ENCODE data around the gene ABCB4.
A peak's percentile ranks its signal among the peaks of the same experiment; 100 is the strongest.

The ABCB4 gene

DNA sequence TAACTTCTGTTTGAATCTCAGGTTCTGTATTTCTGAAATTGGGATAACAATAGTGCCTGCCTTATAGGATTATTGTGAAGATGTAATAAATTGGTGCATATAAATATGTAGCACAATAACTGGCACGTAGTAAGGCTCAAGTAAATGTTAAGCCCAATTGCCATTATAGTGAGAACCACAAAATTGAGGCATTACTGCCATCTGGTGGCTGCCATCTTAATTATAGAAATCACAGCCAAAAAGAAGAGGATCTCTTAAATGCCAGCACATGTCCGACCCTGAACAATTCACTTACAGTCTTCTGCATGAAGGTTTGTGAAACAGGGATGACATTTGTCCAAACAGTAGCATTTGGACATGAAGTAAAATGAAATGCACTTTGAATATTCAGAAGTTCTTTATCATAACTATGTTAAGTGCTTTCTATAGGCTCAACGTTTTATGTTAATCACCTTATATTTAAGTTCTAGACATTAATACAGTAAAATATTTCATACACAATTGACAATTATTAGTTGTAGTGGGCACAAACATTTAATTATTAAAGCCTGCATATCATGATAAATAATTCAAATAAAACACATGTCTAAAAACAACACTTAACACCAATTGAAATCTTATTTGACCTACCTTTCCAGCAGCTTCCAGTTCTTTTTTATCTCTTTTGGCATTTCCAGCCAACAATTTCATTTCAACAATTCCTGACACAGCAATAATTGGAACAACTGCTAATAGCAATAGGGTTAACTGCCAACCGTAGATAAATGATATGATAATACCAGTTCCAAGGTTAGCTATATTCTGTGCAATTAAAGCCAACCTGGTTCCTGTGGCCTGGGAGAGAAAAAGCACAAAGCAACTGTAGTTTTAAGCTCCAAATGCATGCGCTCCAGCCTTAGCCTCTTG is 58.5 kb downstream of the ABCB4 start:
- peak; percentile 20 to 51 (median 33) for DNase-seq

DNA sequence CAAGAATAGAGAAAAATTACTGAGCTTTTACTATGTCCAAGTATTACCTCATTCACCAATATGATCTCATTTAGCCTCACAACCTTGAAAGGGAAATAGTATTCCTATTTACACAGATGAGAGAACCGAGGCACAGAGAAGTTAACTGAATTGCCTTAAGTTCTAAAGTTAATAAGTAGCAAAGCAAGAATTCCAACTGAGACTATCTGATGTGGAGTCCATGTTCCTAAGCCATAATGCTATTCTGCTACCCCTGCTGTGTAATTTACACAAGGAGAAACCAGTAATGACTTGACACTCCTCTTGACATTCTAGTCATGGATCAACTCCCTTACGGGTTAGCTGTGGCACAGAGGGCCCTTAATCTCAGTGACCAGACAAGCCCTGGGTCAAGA is 60.7 kb downstream of the ABCB4 start:
- DNase-seq: no peak

DNA sequence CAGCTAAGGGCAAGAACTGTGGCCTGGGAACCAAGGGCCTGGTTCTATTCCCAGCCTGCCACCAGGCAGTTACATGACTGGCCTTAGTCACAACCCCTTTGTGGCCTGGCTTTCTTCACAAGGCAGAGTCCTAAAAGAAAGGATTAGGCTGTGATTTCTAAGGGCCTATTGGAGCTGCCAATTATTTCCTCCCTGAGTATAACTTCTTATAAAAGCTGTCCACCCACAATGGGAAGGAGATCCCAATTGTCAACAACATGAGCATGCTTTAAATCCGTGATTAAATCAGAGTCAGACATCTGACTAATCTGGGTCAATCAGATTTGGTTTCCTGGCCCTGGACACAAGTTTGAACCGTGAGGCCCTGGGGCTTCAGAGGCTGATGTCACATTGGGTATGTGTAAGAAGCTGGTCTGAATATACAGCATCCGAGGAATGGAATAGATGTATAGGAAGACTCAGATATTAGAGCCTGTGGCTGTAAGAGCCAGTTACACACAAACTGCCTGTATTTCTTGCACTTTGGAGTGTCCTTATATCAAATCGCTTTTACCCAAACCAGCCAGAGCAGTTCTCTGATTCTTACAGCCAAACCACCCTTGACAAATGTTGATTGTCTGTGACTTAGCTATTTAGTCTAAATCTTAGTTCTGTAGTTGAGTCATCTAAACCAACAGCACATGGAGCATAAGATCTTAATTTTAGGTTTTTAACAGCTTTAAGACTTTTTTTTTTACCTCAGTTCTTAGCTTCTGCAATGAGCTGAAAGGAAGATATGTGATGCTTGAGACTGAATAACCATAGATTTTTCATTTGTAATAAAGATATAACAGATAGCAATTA is 61.3 kb downstream of the ABCB4 start:
- DNase-seq: no peak

DNA sequence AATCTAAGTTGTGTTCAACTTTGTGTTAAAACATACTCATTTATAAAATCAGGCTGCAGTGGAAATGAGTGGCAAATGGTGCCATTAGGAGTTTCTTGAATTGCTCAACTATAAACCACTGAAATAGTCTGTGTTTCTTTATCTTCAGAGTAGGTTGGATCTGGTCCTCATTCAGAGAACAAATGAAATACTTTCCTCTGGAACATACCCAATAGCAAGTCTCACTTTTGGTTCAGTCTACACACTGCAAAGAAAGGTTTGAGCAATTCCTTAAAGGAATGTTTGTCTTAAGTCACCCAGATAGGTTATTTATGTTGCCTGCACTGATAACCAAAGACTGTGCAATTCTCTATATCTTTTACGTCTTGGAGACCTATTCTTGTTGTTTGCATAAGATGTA is 62.5 kb downstream of the ABCB4 start:
- no peak for DNase-seq

DNA sequence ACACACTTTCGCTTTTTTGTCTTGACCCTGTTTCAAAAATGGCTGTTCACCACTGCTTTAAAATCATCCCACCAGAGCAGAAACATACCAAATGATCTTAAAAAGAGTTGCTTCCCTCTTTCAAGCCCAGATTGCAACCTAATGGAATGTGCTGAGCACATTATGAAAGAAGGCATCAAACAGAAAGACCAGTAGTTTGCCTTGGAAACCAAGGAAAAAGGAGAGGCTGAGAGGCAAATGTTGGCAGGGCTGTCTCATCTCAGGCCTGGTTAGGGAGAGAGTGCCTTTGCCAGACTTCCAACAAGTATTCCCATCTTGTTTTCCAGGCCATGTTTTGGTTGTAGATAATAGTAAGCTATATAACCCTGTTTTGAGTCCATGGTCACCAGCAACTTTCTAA is 64.3 kb downstream of the ABCB4 start:
- DNase-seq: no peak

DNA sequence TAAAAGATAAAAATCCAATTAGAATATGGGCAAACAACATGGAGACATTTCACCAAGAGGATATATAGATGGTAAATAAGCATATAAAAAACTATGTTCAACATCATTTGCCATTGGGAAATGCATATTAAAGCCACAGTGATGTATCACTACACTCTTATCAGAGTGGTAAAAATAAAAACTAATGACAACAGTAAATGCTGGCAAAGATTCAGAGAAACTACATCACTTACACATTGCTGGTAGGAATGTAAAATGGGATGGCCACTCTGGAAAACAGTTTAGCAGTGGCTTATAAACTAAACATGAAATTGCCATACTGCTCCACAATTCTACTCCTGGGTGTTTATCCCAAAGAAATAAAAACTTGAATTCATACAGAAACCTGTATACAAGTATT is 70.8 kb downstream of the ABCB4 start:
- no peak for DNase-seq

DNA sequence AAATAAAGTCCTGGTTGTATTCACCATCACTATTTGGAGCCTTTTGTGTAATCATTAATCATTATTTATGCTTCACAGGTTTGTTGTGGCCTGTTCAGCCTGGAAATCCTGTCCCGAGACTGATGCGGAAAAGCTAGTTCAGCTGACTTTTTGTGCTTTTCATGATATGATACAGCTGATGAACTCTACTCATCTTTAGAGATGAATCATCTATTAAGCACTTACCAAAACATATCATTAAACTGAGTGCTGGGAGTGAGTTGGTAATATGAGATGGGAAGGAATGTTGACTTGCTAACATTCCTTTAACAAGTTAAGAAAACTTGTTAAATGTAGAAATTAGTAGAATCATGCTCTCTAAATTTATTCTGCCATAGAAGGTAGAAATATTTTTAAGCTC is 77.0 kb downstream of the ABCB4 start:
- DNase-seq: no peak

DNA sequence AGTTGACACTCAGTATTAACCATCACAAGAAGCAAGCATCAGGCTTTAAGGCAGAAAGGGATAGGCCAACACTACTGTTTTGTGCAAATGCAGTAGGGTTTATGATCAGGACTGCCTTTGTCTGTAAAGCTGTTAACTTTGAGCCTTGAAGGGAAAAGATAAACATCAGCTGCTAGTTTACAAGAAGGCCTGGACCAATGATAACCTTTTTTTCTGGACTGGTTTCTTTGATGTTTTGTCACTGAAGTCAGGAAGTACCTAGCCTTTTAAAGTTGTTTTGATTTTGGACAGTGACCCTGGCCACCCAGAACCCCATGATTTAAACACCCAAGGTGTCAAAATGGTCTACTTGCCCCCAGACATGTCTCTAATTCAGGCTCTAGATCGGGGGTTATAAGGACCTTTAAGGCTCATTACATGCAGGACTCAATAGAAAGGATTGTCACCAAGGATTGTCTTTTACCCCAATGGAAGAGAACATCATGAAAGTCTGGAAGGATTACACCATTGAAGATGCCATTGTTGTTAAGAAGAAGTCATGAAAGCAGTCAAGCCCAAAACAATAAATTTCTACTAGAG is 79.9 kb downstream of the ABCB4 start:
- DNase-seq: no peak

DNA sequence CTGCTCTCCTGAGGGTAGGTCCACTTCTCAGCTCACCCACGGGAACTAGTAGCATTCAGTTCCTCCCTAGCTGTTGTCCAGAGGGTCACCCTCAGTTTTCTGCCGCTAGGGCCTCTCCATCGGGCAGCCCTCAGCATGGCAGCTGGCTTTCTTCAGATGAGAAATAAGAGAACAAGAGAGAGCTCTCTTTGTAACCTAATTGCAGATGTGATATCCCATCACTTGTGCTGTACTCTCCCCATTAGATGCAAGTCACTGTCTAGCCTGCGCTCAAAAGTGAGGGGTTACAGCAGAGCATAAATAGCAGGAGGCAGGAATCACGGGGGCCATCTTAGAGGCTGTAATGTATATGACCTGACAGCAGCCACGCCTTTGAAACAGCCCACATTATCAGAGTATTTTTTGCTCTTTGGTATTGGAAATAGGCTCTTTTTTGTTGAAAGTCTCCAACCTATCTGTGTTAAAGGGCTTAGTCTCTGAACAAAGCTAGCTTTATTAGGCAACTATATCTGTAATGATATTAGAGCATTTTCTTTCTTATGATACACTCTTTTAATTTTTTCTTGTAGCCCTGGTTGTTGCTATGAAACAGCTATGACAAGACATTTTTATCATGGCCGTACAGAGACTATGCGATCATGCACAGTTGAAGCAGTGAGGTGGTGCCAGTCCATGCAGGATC is 84.3 kb downstream of the ABCB4 start:
- DNase-seq: no peak

DNA sequence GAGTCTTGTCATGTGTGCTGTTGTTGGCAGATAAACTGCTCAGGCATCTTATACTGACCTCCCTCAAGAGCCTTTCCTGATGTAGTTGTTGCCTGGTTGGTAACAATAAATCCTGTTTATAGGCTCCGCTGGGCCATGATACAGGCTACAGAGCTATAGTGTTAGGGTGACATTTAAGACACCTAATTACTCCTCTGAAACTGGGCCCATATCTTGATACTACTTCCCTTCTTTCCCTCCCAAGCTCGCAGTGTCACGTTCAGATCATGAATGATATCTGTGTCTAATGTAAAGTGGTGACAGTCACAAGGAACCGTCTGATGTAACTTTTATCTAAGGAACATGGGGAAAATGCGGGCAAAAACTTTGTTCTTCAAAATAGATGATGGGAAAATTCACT is 94.6 kb downstream of the ABCB4 start:
- no peak for DNase-seq

DNA sequence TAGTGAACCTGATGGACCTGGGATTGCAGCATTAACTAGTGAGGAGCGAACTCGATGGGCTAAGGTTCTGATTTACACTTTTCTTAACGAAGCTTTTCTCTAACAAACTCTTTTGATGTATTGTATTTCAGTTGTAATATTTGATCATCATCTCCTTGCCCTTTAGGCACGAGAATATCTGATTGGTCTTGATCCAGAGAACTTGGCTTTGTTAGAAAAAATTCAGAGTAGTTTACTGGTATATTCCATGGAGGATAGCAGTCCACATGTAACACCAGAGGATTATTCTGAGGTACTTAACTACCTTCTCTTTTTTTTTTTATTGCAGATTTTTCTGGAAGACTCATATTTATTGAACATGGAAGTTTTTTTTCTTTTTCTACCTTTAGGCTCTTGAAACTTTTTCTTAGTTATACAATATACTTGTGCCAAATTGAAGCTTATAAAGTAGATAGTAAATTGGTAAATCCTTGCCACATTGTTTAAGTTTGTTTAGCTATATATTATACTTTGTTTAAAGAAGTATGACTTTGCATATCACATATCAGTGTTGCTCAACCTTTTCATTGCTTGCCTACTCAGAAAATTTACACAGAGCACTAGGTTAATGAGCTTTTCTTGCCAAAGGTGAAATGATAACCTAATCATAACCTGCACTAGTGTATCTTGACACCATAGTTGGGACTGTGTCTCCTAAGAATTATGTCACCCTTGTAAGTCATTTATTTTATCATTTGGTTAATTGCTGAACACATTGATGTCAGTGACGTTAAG is 99.6 kb downstream of the ABCB4 start:
- no peak for DNase-seq

DNA sequence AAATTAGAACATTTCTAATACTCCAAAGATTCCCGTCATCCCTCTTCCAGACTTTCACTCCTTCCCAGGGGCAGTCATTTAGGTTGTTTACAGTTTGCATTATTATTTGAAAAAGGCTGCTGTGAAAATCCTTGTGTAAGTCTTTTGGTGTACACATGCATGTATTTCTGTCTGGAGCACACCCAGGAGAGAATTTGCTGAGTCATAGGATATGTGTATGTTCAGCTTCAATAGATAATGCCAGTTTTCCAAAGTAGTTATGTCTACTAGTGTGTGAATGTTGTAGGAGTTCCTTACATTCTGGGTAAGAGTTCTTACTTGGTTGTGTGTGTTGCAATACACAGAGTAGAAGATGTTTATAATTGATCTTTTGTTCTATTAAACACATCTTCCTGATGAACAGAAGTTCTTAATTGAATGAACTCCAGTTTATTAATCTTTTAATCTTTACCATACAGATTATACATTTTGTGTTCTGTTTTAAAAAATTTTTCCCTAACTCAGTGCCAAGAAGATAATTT is 104.8 kb downstream of the ABCB4 start:
- no peak for DNase-seq

DNA sequence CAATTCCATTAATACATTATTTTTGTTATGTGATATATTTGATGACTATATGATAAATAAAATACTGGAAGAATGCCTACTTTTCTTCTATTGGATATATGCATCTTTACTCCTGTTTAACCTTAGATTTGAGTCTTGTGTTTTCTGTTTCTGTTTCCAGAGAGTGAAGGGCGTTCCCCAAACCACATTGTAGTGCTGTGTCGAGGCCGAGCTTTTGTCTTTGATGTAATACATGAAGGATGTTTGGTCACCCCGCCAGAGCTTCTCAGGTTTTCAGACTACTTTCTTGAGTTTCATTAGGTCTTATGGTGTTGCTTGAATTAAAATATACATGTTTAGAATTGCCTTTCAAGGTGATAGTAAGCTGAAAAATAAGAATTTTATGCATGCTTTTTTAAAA is 106.3 kb downstream of the ABCB4 start:
- no peak for DNase-seq

DNA sequence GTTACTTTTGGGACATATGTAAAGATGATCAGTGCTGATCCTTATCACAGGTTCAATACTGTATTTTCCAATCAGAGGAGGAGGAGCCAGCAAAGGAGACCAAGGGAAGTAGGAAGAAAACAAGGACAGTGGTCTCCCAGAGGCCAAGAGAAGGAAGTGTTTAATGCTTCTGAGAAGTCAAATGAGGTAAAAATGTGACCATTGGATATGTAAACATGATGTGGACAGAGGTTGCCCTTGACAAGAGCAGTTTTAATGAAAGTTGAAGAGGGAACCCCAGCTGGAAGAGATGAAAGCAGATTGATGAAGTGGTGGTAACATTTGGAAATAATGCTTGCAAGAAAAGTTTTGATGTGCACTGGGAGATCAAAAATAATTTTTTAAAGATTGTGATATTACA is 111.2 kb downstream of the ABCB4 start:
- no peak for DNase-seq

DNA sequence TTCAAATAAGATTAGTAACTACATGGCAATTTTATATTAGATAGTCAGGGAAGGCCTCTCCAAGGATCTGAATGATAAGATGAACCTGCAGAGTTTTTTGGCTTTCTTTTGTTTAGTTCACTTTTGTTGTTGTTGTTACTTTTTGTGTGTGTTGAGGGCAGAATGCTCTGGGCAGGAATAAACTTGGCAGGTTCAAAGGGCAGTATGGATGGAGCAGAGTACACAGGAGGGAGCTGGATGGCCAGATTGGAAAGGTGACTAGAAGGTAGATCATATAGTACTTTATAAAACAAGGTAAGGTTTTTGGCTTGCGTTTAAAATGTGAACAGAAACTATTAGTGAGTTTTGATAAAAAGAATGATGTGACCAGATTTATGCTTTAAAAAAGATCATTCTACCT is 112.1 kb downstream of the ABCB4 start:
- no peak for DNase-seq

DNA sequence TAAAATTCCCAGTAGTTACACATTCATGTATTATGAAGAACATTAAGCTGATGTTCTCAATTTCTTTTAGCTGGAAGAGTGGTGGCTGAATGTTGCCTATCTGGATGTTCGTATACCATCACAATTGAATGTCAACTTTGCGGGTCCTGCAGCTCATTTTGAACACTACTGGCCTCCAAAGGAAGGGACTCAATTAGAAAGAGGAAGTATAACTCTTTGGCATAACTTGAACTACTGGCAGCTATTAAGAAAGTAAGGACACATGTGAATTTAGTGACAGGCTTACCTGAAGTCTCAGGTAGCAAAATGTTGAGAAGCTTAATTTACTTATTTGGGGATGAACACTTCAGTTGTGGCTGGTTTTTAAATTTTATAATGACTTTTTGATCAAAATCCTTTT is 114.2 kb downstream of the ABCB4 start:
- no peak for DNase-seq

DNA sequence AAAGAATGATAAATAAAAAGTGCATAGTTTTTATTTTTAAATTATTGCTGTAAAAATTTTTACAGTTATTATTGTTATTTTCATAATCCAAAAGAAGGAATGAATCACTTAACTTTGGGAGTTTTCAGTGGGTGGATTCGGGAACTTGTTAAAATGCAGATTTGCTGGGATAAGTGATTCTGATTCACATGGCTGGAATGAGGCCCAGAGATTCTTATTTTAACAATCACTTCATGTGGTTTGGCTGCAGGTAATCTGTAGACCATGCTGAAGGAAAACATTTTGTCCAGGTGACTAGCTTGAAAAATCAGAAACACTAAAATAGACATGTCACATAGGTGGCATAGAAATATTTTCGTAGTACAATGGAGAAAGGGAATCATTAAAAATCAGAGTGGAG is 116.1 kb downstream of the ABCB4 start:
- no peak for DNase-seq

DNA sequence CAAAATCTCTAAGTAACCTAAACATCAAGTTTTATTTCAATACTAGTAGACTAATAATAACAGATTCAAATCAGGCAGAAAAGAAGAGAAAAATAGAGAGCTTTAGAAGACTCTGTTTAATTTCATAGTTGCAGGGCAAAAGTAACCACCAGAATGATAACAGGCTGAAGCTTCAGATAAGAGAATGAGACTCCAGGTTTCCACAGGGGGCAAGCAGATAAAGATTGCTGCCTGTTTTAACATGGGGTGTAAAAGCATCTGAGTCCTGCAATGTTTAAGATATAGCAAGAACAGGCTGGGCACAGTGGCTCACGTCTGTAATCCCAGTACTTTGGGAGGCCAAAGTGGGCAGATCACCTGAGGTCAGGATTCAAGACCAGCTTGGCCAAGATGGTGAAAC is 119.0 kb downstream of the ABCB4 start:
- DNase-seq: no peak

DNA sequence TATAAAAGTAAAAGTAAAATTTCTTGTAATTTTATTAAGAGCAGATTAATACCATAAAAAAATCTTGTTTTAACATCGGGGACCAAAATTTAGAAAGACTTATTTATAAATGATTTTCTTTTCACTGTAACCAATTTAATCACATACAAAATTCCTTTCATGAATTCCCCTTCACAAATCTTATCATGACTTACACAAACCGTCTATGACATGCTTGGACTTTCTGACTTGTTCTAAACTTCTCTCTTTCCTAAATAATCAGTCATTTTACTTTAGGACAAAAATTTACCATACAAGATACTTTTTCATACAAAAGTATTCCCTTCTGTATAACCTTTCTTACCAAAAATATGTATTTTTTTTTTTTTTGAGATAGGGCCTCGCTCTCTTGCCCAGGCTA is 120.7 kb downstream of the ABCB4 start:
- no peak for DNase-seq

All from activated CD4-positive, CD25-positive, alpha-beta regulatory T cell (primary cell).